SK-N-SH (cell line): ENCODE results near the gene APH1B. TPM values are rescaled to one million over a fixed set of nuclear protein-coding genes. Genes with fewer than 3 reads are reported as not detected.

Experiments
- CTCF ChIA-PET: fragments of 300-600, 350-600 bp; formaldehyde crosslinking; extraction: SDS; loops from one replicate; lab custom pipeline; 2021; lab: Yijun Ruan, JAX
- POLR2A ChIA-PET: fragments of 350-600 bp; sonication (Branson Sonifier 250); formaldehyde crosslinking; extraction: SDS; loops from one replicate; lab custom pipeline; 2020; ENCODE audit warnings: antibody characterized with exemption, inconsistent platforms; lab: Yijun Ruan, JAX
- DNase-seq: peaks from one replicate; pipeline ENCODE4 v3.0.0; 2012
- H2AFZ ChIP-seq: fragments of 200-600 bp; sonication (generic); 2 replicates; pipeline ENCODE4 v1.8.1; 2016; ENCODE audit warnings: antibody characterized with exemption, mild to moderate bottlenecking, low read depth
- H3F3A ChIP-seq: fragments of 200-600 bp; sonication (generic); replicated peaks from 2 replicates; pipeline ENCODE3; 2016; ENCODE audit warnings: antibody characterized with exemption, mild to moderate bottlenecking; ENCODE audit not compliant: insufficient read depth
- H3K27ac ChIP-seq, 2 experiments: fragments of 200-500 bp in 1 of 2; fragments of 200-600 bp in 1 of 2; sonication (Bioruptor generic) in 1 of 2; sonication (generic), shearing (Covaris generic) in 1 of 2; 2 replicates each; pipeline versions ENCODE4 v1.5.1 to v1.6.1; 2014 to 2016; ENCODE audit warnings: low read depth in 2 of 2, inconsistent platforms in 1 of 2, low read length in 1 of 2, mild to moderate bottlenecking in 1 of 2, mixed read lengths in 1 of 2
- H3K27me3 ChIP-seq: fragments of 200-600 bp; sonication (generic), shearing (Covaris generic); 2 replicates; pipeline ENCODE4 v1.6.1; 2016; ENCODE audit warnings: mixed run types; ENCODE audit not compliant: insufficient read depth
- H3K36me3 ChIP-seq, 2 experiments: fragments of 200-500 bp in 1 of 2; fragments of 200-600 bp in 1 of 2; sonication (Bioruptor generic) in 1 of 2; sonication (generic) in 1 of 2; replicated peaks in 1 of 2; 2 replicates each; pipeline versions ENCODE3 to v1.5.1; 2014 to 2016; ENCODE audit warnings: low read length in 1 of 2, mild to moderate bottlenecking in 1 of 2; ENCODE audit not compliant: insufficient read depth in 2 of 2, control insufficient read depth in 1 of 2
- H3K4me1 ChIP-seq, 2 experiments: fragments of 200-500 bp in 1 of 2; fragments of 200-600 bp in 1 of 2; sonication (Bioruptor generic) in 1 of 2; sonication (generic), shearing (Covaris generic) in 1 of 2; 2 replicates each; pipeline versions ENCODE4 v1.5.1 to v1.6.1; 2014 to 2016; ENCODE audit warnings: low read depth in 1 of 2, low read length in 1 of 2, mixed run types in 1 of 2; ENCODE audit not compliant: insufficient read depth in 2 of 2, control insufficient read depth in 1 of 2
- H3K4me2 ChIP-seq: fragments of 200-600 bp; sonication (generic), shearing (Covaris generic); 2 replicates; pipeline ENCODE4 v1.6.1; 2017; ENCODE audit warnings: mixed run types
- H3K4me3 ChIP-seq, 2 experiments: fragments of 200-500 bp in 1 of 2; fragments of 200-600 bp in 1 of 2; sonication (Bioruptor generic) in 1 of 2; sonication (generic), shearing (Covaris generic) in 1 of 2; 2 replicates each; pipeline versions ENCODE4 v1.5.1 to v1.8.1; 2014 to 2016; ENCODE audit warnings: low read depth in 2 of 2, inconsistent platforms in 1 of 2, low read length in 1 of 2, mild to moderate bottlenecking in 1 of 2, mixed read lengths in 1 of 2, moderate library complexity in 1 of 2
- H3K79me2 ChIP-seq: fragments of 200-600 bp; sonication (generic); 2 replicates; pipeline ENCODE4 v1.8.1; 2017; ENCODE audit warnings: mild to moderate bottlenecking; ENCODE audit not compliant: insufficient read depth
- H3K9ac ChIP-seq: fragments of 200-600 bp; sonication (generic); 2 replicates; pipeline ENCODE4 v1.6.1; 2017; ENCODE audit warnings: mixed run types
- H3K9me2 ChIP-seq: fragments of 200-600 bp; sonication (generic); 2 replicates; pipeline ENCODE4 v1.6.1; 2017; ENCODE audit warnings: mixed run types
- H3K9me3 ChIP-seq: fragments of 200-600 bp; sonication (generic); 2 replicates; pipeline ENCODE4 v1.6.1; 2017; ENCODE audit warnings: mixed run types, mild to moderate bottlenecking, moderate library complexity
- H4K20me1 ChIP-seq: fragments of 200-600 bp; sonication (generic); 2 replicates; pipeline ENCODE4 v1.6.1; 2017; ENCODE audit warnings: mild to moderate bottlenecking, mixed run types; ENCODE audit not compliant: insufficient read depth
- CHD2 ChIP-seq: fragments of 150-350 bp; IDR thresholded peaks from 2 replicates; pipeline ENCODE4 v1.6.1; 2018; ENCODE audit warnings: low read length; ENCODE audit not compliant: partially characterized antibody
- EP300 ChIP-seq, 2 experiments: IDR thresholded peaks; 2 replicates each; pipeline versions ENCODE4 v1.4.0 to v1.6.1; 2012; ENCODE audit warnings: borderline replicate concordance in 1 of 2, low read depth in 1 of 2, low read length in 1 of 2
- FOSL2 ChIP-seq: IDR thresholded peaks from 2 replicates; pipeline ENCODE4 v1.4.0; 2012; ENCODE audit warnings: low read depth, mild to moderate bottlenecking, moderate library complexity, borderline replicate concordance
- FOXM1 ChIP-seq: IDR thresholded peaks from 2 replicates; pipeline ENCODE4 v1.4.0; 2012; ENCODE audit warnings: low read depth, mild to moderate bottlenecking
- GABPA ChIP-seq: IDR thresholded peaks from 2 replicates; pipeline ENCODE4 v1.4.0; 2012; ENCODE audit warnings: low read depth, mild to moderate bottlenecking
- GATA2 ChIP-seq: sonication (generic); formaldehyde crosslinking; IDR thresholded peaks from 2 replicates; pipeline ENCODE4 v1.5.0; 2020; ENCODE audit warnings: mild to moderate bottlenecking, missing genetic modification reagents
- JUND ChIP-seq: IDR thresholded peaks from 2 replicates; pipeline ENCODE4 v1.4.0; 2012
- NFIC ChIP-seq: IDR thresholded peaks from 2 replicates; pipeline ENCODE4 v1.4.0; 2012; ENCODE audit warnings: borderline replicate concordance
- RFX5 ChIP-seq: IDR thresholded peaks from 2 replicates; pipeline ENCODE4 v1.6.1; 2012; ENCODE audit warnings: mild to moderate bottlenecking, improper control_type of control experiment, low read length
- RXRA ChIP-seq: IDR thresholded peaks from 2 replicates; pipeline ENCODE4 v1.4.0; 2012; ENCODE audit warnings: low read depth, mild to moderate bottlenecking, borderline replicate concordance
- SIN3A ChIP-seq: IDR thresholded peaks from 2 replicates; pipeline ENCODE4 v1.6.1; 2012; ENCODE audit warnings: low read depth, mild to moderate bottlenecking, low read length, moderate library complexity, borderline replicate concordance
- SMC3 ChIP-seq: IDR thresholded peaks from 2 replicates; pipeline ENCODE4 v1.6.1; 2012; ENCODE audit warnings: low read depth, low read length, improper control_type of control experiment
- TCF12 ChIP-seq: IDR thresholded peaks from 2 replicates; pipeline ENCODE4 v1.4.0; 2012
- TEAD4 ChIP-seq: IDR thresholded peaks from 2 replicates; pipeline ENCODE4 v1.4.0; 2012; ENCODE audit warnings: mild to moderate bottlenecking, borderline replicate concordance; ENCODE audit not compliant: insufficient read depth
- YY1 ChIP-seq: IDR thresholded peaks from 2 replicates; pipeline ENCODE4 v1.4.0; 2012; ENCODE audit warnings: low read depth, mild to moderate bottlenecking
- WGBS: methylation state at CpG from one replicate; pipeline ENCODE4 v1.1.6; 2017; ENCODE audit warnings: low lambda C conversion rate; 5-methylcytosine and 5-hydroxymethylcytosine counted together
- polyA plus RNA-seq, 3 experiments: library from polyadenylated mRNA; depleted of rRNA; stranded (reverse); fragments of >200 nt; gene quantifications; 2 replicates each; pipeline ENCODE4 v1.2.3, GENCODE V29; 2012
- TF ChIP-seq, protein P1 (sequence below): IDR thresholded peaks from 2 replicates; pipeline ENCODE4 v1.4.0; 2012; ENCODE audit warnings: low read depth
- TF ChIP-seq, protein P2 (sequence below): fragments of 150-350 bp; IDR thresholded peaks from 2 replicates; pipeline ENCODE4 v1.6.1; 2016; ENCODE audit warnings: mild to moderate bottlenecking, low read depth, low read length
- TF ChIP-seq, protein P3 (sequence below): IDR thresholded peaks from 2 replicates; pipeline ENCODE4 v1.4.0; 2012; ENCODE audit warnings: low read depth, borderline replicate concordance
- TF ChIP-seq, protein P4 (sequence below): fragments of 200-600 bp; sonication (generic); IDR thresholded peaks from 2 replicates; pipeline ENCODE4 v1.6.1; 2017; ENCODE audit warnings: antibody characterized with exemption, mild to moderate bottlenecking, moderate library complexity
- TF ChIP-seq, protein P5 (sequence below): IDR thresholded peaks from 2 replicates; pipeline ENCODE4; 2012
- TF ChIP-seq, protein P6 (sequence below): fragments of 150-350 bp; IDR thresholded peaks from 2 replicates; pipeline ENCODE4 v1.6.1; 2017; ENCODE audit warnings: antibody characterized with exemption, low read length, low read depth, borderline replicate concordance

APH1B gene
- polyA plus RNA-seq, 1 of the 3 experiments (the other 2 are of a cell fraction) = 7.6 TPM

DNA sequence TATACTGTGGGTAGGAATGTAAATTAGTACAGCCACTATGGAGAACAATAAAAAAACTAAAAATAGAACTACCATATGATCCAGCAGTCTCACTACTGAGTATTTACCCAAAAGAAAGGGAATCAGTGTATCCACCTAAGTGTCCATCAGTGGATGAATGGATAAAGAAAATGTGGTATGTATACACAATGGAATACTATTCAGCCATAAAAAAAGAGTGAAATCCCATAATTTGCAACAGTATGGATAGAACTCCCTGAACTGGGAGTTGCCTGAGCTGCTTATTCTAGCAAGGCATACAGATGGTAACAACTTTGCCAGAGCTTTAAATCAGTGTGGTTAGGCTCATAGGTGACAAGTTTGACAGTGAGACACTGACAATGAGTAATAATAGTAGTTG is 16.1 kb upstream of the APH1B start (continued):
- TF ChIP-seq, protein P1, sequence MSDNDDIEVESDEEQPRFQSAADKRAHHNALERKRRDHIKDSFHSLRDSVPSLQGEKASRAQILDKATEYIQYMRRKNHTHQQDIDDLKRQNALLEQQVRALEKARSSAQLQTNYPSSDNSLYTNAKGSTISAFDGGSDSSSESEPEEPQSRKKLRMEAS = no peak
- TF ChIP-seq FOXM1 (no peak), RXRA (no peak)
- TF ChIP-seq, protein P2, sequence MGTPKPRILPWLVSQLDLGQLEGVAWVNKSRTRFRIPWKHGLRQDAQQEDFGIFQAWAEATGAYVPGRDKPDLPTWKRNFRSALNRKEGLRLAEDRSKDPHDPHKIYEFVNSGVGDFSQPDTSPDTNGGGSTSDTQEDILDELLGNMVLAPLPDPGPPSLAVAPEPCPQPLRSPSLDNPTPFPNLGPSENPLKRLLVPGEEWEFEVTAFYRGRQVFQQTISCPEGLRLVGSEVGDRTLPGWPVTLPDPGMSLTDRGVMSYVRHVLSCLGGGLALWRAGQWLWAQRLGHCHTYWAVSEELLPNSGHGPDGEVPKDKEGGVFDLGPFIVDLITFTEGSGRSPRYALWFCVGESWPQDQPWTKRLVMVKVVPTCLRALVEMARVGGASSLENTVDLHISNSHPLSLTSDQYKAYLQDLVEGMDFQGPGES = no peak

DNA sequence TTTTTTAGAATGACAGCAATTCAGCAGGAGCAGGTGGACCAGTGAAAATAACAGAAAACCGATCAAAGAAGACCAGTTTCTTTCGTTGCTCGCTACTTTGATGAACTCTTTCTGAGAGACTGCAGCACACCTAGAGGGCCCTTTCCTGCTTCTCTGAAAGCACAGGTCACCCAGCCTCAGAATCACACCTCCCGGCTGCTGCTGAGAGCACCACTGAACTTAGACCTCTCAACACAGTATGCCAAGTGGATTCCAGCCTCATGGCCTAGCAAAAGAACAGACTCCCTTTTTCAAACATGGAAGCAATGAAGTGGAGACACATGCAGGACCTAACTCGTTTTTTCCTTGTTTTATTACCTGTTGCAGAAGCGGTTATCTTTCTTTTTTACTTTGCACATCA is 13.9 kb upstream of the APH1B start:
- CTCF ChIA-PET = interaction anchor here (1.1 kb wide), 1 partner anchor 13 kb away, joined by 3 read pairs; no protein-coding TSS in a partner anchor

More for the DNA sequence above, 13.9 kb upstream of the APH1B start:
- Histone ChIP-seq H3K4me3 (no peak overlapping the region), H3K9ac (no peak overlapping the region), H3K9me2 (no peaks in the 10 kb centered on the region), H2AFZ (no peak overlapping the region), H3K27me3 (no peaks in the 10 kb centered on the region), H3K9me3 (no peaks in the 10 kb centered on the region), H4K20me1 (no peaks in the 10 kb centered on the region), H3F3A (peaks cover 5% of the 10 kb centered on the region), H3K4me1 (no peaks in the 10 kb centered on the region; a peak in 1 of 4 replicates), H3K4me2 (no peak overlapping the region), H3K27ac (no peak overlapping the region), H3K36me3 (peaks cover 14 to 59% of the 10 kb centered on the region in 2 experiments), H3K79me2 (no peaks in the 10 kb centered on the region)
- TF ChIP-seq, protein P1 = no peak
- TF ChIP-seq FOSL2 (no peak), TEAD4 (no peak), RFX5 (no peak), EP300 (IDR thresholded peaks at IDR 0.05; ENCODE audit: borderline replicate concordance in 1 of 2, low read depth in 1 of 2, low read length in 1 of 2) (no peak), CHD2 (no peak), JUND (no peak), SMC3 (no peak), NFIC (no peak), SIN3A (no peak), TCF12 (no peak), GABPA (no peak), YY1 (no peak), GATA2 (no peak)
- TF ChIP-seq, protein P2 = no peak
- TF ChIP-seq, protein P3, sequence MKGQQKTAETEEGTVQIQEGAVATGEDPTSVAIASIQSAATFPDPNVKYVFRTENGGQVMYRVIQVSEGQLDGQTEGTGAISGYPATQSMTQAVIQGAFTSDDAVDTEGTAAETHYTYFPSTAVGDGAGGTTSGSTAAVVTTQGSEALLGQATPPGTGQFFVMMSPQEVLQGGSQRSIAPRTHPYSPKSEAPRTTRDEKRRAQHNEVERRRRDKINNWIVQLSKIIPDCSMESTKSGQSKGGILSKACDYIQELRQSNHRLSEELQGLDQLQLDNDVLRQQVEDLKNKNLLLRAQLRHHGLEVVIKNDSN = no peak
- TF ChIP-seq, protein P4, sequence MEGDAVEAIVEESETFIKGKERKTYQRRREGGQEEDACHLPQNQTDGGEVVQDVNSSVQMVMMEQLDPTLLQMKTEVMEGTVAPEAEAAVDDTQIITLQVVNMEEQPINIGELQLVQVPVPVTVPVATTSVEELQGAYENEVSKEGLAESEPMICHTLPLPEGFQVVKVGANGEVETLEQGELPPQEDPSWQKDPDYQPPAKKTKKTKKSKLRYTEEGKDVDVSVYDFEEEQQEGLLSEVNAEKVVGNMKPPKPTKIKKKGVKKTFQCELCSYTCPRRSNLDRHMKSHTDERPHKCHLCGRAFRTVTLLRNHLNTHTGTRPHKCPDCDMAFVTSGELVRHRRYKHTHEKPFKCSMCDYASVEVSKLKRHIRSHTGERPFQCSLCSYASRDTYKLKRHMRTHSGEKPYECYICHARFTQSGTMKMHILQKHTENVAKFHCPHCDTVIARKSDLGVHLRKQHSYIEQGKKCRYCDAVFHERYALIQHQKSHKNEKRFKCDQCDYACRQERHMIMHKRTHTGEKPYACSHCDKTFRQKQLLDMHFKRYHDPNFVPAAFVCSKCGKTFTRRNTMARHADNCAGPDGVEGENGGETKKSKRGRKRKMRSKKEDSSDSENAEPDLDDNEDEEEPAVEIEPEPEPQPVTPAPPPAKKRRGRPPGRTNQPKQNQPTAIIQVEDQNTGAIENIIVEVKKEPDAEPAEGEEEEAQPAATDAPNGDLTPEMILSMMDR = no peak
- TF ChIP-seq, protein P5, sequence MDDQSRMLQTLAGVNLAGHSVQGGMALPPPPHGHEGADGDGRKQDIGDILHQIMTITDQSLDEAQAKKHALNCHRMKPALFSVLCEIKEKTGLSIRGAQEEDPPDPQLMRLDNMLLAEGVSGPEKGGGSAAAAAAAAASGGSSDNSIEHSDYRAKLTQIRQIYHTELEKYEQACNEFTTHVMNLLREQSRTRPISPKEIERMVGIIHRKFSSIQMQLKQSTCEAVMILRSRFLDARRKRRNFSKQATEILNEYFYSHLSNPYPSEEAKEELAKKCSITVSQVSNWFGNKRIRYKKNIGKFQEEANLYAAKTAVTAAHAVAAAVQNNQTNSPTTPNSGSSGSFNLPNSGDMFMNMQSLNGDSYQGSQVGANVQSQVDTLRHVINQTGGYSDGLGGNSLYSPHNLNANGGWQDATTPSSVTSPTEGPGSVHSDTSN = no peak
- TF ChIP-seq, protein P6, sequence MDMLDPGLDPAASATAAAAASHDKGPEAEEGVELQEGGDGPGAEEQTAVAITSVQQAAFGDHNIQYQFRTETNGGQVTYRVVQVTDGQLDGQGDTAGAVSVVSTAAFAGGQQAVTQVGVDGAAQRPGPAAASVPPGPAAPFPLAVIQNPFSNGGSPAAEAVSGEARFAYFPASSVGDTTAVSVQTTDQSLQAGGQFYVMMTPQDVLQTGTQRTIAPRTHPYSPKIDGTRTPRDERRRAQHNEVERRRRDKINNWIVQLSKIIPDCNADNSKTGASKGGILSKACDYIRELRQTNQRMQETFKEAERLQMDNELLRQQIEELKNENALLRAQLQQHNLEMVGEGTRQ = no peak
- POLR2A ChIA-PET = no interaction called here
- WGBS = 88% methylated on average over 6 of the region's 6 CpGs
- DNase-seq = no peak
